ENCODE results near the gene KIF16B.
"Not testable (repeated sequence)": the region's sequence is repeated elsewhere in the genome, so short reads cannot be mapped to it uniquely, and the experiment has no call there.

The KIF16B gene

DNA sequence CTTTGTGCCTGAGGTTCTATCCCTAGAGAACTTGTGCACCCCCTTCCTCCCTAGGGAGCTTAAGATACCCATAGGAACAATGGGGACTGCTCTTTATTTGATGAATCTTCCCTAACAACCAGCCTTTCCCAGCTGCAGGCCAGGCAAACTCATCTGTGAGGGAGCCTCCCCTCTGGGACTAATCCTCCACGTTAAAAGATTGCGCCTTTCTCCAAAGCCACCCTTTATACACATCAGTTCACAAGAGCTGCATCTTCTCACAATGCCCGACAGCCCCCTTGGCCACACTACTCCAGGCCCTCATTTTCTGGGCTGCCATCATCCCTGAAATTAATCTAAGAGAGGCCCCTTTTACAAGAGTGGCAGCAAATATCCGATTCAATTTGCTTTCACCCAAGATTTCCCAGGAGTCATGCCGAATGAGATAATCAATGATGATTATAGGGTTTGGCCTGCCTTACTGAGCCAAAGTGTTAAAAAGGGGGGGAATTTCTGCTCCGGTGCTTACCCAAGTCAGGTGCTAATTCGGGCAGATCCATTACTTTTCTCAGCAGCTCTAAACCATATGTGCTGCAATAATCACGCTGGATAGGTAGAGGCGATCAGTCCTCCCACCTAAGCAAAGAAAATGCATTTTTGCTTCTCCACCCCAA lies 336.5 kb downstream of the KIF16B start:
- no peak for DNase-seq

DNA sequence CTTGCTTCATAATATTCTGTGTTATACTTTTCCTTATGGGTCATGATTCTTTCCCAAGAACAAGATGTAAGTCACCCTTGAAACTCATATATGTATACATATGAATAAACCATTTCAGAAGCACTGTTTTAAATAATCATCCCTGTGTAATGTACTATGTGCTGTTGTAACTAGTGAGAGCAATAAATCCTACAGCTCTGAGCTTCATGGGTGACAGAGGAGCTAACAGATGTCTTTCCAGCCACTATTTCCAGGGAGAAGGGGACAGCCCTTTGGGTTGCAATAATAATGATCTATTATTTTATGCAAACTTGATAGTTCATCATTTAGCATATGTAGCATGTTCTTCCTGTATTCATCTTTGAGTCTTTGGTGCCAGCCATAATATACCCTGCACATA lies 342.8 kb downstream of the KIF16B start:
- DNase-seq: no peak

DNA sequence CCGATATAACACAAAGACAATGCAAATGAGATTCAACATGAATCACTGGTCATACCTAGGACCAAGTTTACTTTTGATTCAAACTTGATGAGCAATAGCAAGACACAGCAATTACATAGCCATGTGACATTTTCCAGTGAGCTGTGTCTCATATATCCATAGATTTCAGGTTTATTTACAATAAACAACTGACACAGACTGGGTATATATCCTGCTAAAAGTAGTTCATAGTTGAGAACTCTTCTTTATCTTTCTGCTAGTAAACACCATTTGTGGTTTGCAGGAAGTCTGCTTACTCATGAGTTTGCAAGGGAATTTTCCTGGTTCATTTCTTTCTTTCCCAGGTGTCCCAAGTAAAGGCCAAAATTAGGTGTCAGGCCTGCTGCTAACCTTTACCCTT lies 343.4 kb downstream of the KIF16B start:
- no peak for DNase-seq

DNA sequence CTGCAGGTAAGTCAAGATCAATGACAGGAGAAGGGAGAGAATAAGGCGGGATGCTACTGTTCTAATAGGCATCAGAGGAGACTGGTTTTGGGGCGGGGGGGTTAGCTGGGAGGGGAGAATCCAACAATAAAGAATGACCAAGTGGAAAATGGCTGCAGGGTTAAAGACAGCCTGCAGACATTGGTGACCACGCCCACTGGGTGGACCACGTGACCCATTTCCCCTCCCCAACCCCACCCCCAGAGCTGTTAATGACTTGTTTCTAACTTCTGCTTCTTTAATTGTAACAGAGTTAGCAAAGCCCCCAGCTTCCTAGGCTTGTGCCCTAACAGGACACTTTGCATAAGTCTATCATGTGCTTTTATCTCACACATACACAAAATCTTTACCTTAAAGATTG lies 344.5 kb downstream of the KIF16B start:
- no peak for DNase-seq

DNA sequence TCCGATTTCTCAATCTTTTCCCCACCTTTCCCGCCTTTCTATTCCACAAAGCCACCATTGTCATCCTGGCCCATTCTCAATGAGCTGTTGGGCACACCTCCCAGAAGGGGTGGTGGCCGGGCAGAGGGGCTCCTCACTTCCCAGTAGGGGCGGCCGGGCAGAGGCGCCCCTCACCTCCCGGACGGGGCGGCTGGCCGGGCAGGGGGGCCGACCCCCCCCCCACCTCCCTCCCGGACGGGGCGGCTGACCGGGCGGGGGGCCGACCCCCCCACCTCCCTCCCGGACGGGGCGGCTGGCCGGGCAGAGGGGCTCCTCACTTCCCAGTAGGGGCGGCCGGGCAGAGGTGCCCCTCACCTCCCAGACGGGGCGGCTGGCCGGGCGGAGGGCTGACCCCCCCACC lies 346.3 kb downstream of the KIF16B start:
- not testable (repeated sequence) for DNase-seq

DNA sequence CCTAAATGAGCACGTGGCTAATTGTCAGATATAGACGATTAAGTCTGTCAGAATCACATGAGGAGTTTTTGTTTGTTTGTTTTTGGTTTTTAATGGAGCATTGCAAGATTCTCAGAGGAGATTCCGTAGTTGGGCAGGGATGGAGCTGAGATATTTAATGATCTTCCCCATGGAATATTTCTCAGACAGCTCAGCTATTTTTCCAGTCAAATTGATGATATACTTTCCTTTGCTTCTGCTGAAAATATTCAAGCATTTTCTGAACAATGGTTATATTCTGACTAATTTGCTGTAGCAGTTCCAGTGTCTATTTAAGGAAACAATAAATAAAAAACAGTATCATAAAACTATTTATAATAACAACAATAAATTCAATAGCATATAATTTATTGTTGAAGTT lies 348.4 kb downstream of the KIF16B start:
- no peak for DNase-seq

DNA sequence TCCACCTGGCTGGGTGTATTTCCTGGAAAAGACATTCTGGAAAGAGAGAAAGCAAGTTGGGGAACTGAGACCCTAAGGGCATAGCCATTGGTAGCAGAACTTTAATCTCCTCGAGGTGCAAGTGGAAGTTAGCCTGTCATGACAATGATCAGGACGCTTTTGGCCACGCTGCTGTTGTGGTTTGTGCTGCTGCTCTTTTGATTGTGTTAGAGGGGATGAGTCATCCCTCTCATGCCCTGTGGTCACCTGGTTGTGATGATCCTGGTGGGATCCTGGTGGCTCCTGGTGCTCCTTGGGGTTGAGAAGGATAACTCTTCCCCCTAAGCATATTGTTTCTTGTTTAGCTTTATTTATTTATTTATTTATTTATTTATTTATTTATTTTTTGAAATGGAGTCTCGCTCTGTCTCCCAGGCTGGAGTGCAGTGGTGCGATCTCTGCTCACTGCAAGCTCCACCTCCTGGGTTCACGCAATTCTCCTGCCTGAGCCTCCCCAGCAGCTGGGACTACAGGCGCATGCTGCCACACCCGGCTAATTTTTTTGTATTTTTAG lies 350.3 kb downstream of the KIF16B start:
- DNase-seq: no peak

Data from NCI-H226 (cell line).